Panc1 (cell line): Measurements from ENCODE around the gene CD84.

Source experiments
- CTCF ChIP-seq: fragments of 450-650 bp; IDR thresholded peaks from 2 replicates; pipeline ENCODE4 v1.5.1; 2017; ENCODE audit warnings: mild to moderate bottlenecking
- POLR2AphosphoS5 ChIP-seq: IDR thresholded peaks from 2 replicates; pipeline ENCODE4 v1.6.1; 2012; ENCODE audit warnings: mild to moderate bottlenecking, low read depth, low read length, moderate library complexity

GRCh38 chr1:160581961-160582360 lies 2.7 kb upstream of the CD84 start:
- TF ChIP-seq CTCF (no peak), POLR2AphosphoS5 (no peak)
